Measurements from ENCODE around the gene MMUT.
"Not testable (repeated sequence)": the region's sequence is repeated elsewhere in the genome, so short reads cannot be mapped to it uniquely, and the experiment has no call there.

The MMUT gene

DNA sequence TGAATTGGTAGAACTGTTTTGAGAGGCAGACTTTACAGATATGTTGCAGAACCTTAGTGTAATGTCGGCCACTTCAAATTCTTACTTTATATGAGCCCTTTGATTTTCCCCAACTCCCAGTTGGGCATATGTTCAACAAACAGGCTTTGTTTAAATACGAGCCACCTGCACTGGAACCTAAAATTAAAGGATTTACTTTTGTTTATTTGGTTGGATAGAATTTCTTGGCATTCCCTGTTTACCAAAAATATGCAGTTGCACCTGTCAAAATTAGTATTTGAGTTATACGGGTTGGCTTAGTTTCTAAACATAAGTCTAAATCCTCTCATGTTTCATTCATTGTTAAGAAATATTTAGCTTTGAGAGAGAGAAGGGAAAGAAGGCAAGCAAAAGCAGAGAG is 34.3 kb upstream of the MMUT start:
- no peak for DNase-seq (ENCODE audit: low read depth)
- H3K4me3 ChIP-seq (ENCODE audit: low read length): no peak overlapping the region
- TF ChIP-seq, protein P1, sequence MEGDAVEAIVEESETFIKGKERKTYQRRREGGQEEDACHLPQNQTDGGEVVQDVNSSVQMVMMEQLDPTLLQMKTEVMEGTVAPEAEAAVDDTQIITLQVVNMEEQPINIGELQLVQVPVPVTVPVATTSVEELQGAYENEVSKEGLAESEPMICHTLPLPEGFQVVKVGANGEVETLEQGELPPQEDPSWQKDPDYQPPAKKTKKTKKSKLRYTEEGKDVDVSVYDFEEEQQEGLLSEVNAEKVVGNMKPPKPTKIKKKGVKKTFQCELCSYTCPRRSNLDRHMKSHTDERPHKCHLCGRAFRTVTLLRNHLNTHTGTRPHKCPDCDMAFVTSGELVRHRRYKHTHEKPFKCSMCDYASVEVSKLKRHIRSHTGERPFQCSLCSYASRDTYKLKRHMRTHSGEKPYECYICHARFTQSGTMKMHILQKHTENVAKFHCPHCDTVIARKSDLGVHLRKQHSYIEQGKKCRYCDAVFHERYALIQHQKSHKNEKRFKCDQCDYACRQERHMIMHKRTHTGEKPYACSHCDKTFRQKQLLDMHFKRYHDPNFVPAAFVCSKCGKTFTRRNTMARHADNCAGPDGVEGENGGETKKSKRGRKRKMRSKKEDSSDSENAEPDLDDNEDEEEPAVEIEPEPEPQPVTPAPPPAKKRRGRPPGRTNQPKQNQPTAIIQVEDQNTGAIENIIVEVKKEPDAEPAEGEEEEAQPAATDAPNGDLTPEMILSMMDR (IDR thresholded peaks at IDR 0.05; ENCODE audit: insufficient read depth, low read depth, low read length, missing control alignments): no peak

GRCh38 chr6:49490633-49491032 is 27.6 kb upstream of the MMUT start:
- TF ChIP-seq, protein P1 (IDR thresholded peaks at IDR 0.05; ENCODE audit: insufficient read depth, low read depth, low read length, missing control alignments): no peak
- no peak overlapping the region for H3K4me3 ChIP-seq (ENCODE audit: low read length)

DNA sequence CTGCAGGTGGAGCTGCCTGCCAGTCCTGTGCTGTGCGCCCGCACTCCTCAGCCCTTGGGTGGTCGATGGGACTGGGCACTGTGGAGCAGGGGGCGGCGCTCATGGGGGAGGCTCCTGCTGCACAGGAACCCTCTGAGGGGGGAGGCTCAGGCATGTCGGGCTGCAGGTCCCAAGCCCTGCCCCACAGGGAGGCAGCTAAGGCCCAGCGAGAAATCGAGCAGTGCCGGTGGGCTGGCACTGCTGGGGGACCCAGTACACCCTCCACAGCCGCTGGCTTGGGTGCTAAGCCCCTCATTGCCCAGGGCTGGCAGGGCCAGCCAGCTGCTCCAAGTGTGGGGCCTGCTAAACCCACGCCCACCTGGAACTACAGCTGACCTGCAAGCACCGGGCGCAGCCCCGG is 20.3 kb upstream of the MMUT start:
- not testable (repeated sequence) for H3K4me3 ChIP-seq (ENCODE audit: low read length); DNase-seq (ENCODE audit: low read depth)

More at GRCh38 chr6:49490633-49491032, 27.6 kb upstream of the MMUT start:
- no peak for DNase-seq (ENCODE audit: low read depth)

DNA sequence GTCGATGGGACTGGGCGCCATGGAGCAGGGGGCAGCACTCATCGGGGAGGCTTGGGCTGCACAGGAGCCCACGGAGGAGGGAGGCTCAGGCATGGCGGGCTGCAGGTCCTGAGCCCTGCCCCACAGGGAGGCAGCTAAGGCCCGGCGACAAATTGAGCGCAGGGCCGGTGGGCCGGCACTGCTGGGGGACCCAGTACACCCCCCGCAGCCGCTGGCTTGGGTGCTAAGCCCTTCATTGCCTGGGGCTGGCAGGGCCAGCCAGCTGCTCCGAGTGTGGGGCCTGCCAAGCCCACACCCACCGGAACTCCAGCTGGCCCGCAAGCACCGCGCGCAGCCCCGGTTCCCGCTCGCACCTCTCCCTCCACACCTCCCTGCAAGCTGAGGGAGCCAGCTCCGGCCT is 18.8 kb upstream of the MMUT start:
- H3K4me3 ChIP-seq (ENCODE audit: low read length); DNase-seq (ENCODE audit: low read depth): not testable (repeated sequence)

DNA sequence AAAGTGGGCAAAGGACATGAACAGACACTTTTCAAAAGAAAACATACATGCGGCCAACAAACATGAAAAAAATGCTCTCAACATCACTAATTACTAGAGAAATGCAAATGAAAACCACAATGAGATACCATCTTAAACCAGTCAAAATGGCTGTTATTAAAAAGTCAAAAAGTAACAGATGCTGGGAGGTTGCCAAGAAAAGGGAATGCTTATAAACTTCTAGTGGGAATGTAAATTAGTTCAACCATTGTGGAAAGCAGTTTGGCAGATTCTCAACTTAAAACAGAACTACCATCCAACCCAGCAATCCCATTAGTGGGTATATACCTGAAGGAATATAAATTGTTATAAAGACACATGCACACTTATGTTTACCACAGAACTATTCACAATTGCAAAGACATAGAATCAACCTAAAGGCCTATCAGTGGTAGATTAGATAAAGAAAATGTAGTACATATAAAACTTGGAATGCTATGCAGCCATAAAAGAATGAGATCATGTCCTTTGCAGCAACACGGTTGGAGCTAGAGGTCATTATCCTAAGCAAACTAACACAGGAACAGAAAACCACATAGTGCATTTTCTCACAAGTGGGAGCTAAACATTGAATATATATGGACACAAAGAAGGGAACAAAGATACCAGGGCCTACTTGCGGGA is 16.4 kb upstream of the MMUT start:
- TF ChIP-seq, protein P1 (IDR thresholded peaks at IDR 0.05; ENCODE audit: insufficient read depth, low read depth, low read length, missing control alignments): no peak
- no peak for DNase-seq (ENCODE audit: low read depth)
- no peak overlapping the region for H3K4me3 ChIP-seq (ENCODE audit: low read length)

GRCh38 chr6:49476564-49476963 is 13.5 kb upstream of the MMUT start:
- DNase-seq (ENCODE audit: low read depth); H3K4me3 ChIP-seq (ENCODE audit: low read length): not testable (repeated sequence)

- no peak for DNase-seq (ENCODE audit: low read depth)
- H3K4me3 ChIP-seq (ENCODE audit: low read length): no peak overlapping the region
- TF ChIP-seq, protein P1 (IDR thresholded peaks at IDR 0.05; ENCODE audit: insufficient read depth, low read depth, low read length, missing control alignments): no peak
These were observed 5.0 kb upstream of the MMUT start for GRCh38 chr6:49468042-49468441.

- H3K4me3 ChIP-seq (ENCODE audit: low read length): no peak overlapping the region
- TF ChIP-seq, protein P1 (IDR thresholded peaks at IDR 0.05; ENCODE audit: insufficient read depth, low read depth, low read length, missing control alignments): no peak
- no peak for DNase-seq (ENCODE audit: low read depth)
These were observed 1.6 kb upstream of the MMUT start for GRCh38 chr6:49464691-49465090.

DNA sequence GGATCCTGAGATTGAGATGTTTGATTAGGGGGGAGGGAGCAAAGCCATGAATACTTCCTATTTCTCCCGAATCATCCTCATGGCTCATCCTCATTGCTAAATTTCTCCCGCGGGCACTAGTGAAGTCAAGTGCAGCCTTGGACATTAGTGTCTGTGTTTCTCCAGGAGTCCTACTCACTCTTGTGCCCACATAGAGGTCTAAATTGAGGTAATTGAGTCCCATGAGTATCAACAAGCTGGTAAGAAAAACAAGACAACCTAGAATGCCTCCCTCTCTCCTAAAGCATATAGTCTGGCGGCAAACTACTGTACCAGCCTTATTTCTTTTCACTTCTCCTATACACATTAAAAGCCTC is 537 bp upstream of the MMUT start:
- peak; percentile 25 for DNase-seq (ENCODE audit: low read depth)
- TF ChIP-seq, protein P1 (IDR thresholded peaks at IDR 0.05; ENCODE audit: insufficient read depth, low read depth, low read length, missing control alignments): no peak
- H3K4me3 ChIP-seq (ENCODE audit: low read length): peak overlapping the region; percentile 97

Measured in epithelial cell of esophagus (primary cell).